Sigmoid colon (tissue), 7 donors: ENCODE data around the gene ANKRD13C. TPM values are rescaled to one million over a fixed set of nuclear protein-coding genes. Genes with fewer than 3 reads are reported as not detected.
"Not testable (repeated sequence)": the region's sequence is repeated elsewhere in the genome, so short reads cannot be mapped to it uniquely, and the experiment has no call there.

Source experiments
- DNase-seq: peaks from one replicate; pipeline ENCODE4 v3.0.0-alpha.2; 2019
- H3K27ac ChIP-seq, 4 donors: fragments of 200-600 bp; sonication (generic); one replicate each; pipeline ENCODE4 v1.5.1; 2016 to 2019; ENCODE audit warnings: mild to moderate bottlenecking in 1 of 4
- H3K27me3 ChIP-seq, 3 donors: fragments of 200-600 bp; sonication (generic); one replicate each; pipeline ENCODE4 v1.5.1; 2019; ENCODE audit warnings: mild to moderate bottlenecking in 1 of 3
- H3K36me3 ChIP-seq, 4 donors: fragments of 200-600 bp; sonication (generic); one replicate each; pipeline ENCODE4 v1.5.1; 2016 to 2019
- H3K4me1 ChIP-seq, 4 donors: fragments of 200-600 bp; sonication (generic); one replicate each; pipeline ENCODE4 v1.5.1; 2017 to 2019
- H3K4me3 ChIP-seq, 4 donors: fragments of 200-600 bp; sonication (generic); one replicate each; pipeline ENCODE4 v1.5.1; 2017 to 2019; ENCODE audit warnings: mild to moderate bottlenecking in 2 of 4, moderate library complexity in 1 of 4
- H3K9me3 ChIP-seq, 4 donors: fragments of 200-600 bp in 3 of 4; sonication (generic) in 3 of 4; one replicate each; pipeline versions ENCODE4 v1.5.1 to v1.6.1; 2013 to 2019
- EP300 ChIP-seq, 4 donors: sonication (generic); formaldehyde crosslinking; IDR thresholded peaks; one replicate each; pipeline ENCODE4 v1.6.1; 2017; ENCODE audit warnings: antibody characterized with exemption in 4 of 4
- POLR2A ChIP-seq, 2 donors: fragments of 450-650 bp; IDR thresholded peaks; one replicate each; pipeline ENCODE4 v1.6.1; 2016; ENCODE audit warnings: antibody characterized with exemption in 2 of 2, mild to moderate bottlenecking in 2 of 2, moderate library complexity in 2 of 2
- POLR2AphosphoS5 ChIP-seq, 4 donors: sonication (generic); formaldehyde crosslinking; IDR thresholded peaks; one replicate each; pipeline ENCODE4 v1.6.1; 2017; ENCODE audit warnings: antibody characterized with exemption in 4 of 4
- WGBS, 2 donors: extraction: QIAGEN DNeasy Blood & Tissue Kit; methylation state at CpG; one replicate each; pipeline ENCODE4 v1.1.7; 2013; 5-methylcytosine and 5-hydroxymethylcytosine counted together
- intact Hi-C: fragments of 100-400 bp; cut with DNase I; formaldehyde crosslinking; loops from one replicate; pipeline ENCODE4 v1.15.1; 2023
- polyA plus RNA-seq, 3 donors: library from polyadenylated mRNA; stranded (reverse); fragments of 200-250 nt; gene quantifications; one replicate each; pipeline ENCODE4 v1.2.3, GENCODE V29; 2013
- total RNA-seq, 4 donors: library from RNA; depleted of rRNA; stranded (reverse); fragments of >200 nt; gene quantifications; one replicate each; pipeline ENCODE4 v1.1.0, GENCODE V29; 2016
- TF ChIP-seq, protein P1 (sequence below), 4 experiments: fragments of 450-650 bp in 3 of 4; fragments of 200-600 bp in 1 of 4; IDR thresholded peaks; one replicate each; pipeline ENCODE4 v1.5.1; 2016 to 2019; ENCODE audit warnings: antibody characterized with exemption in 4 of 4, mild to moderate bottlenecking in 3 of 4, moderate library complexity in 2 of 4
- donor health status: healthy with polysubstance abuse.
- donor health status: Bipolar disorder and iron deficiency.
- donor health status: healthy.

The ANKRD13C gene
- total and polyA plus RNA-seq, 7 donors: 10.6 to 34.2 (median 22.8) TPM

DNA sequence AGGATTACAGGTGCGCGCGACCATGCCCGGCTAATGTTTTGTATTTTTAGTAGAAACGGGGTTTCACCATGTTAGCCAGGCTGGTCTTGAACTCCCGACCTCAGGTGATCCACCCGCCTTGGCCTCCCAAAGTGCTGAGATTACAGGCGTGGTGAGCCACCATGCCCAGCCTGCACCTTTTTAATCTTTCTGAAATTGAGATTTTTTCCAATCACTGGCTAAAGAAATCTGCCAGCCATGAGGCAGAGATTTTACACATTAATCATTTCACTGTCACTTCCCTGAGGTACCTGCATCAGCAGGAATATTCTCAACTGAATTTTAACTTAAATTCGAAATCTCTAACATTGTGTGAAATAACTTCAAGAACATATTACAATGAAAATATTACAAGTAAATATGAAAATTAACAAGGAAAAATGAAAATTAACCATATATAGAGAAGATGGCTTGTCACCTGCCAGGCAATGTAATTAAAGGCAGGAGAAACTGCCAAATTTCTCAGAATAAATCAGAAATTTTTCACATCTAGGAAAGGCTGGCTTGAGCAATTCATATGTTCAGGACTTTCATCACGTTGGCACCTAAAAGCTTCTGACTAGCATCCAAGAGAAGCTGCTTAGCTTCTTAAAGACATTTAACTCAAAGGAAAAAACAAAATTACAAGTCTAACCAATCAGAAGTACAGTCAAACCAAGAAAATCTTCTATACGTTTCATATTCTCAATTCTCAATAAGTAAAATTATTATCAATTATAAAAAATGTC is 5.9 kb downstream of the ANKRD13C start:
- H3K27ac ChIP-seq: no peak overlapping the region
- H3K4me1 ChIP-seq: peaks cover 0 to 51% (median 45%) of the 10 kb centered on the region in 4 donors
- intact Hi-C loops: no loop called here
- TF ChIP-seq POLR2A (IDR thresholded peaks at IDR 0.05): no peak
- TF ChIP-seq POLR2AphosphoS5 (IDR thresholded peaks at IDR 0.05): no peak
- TF ChIP-seq, protein P1, sequence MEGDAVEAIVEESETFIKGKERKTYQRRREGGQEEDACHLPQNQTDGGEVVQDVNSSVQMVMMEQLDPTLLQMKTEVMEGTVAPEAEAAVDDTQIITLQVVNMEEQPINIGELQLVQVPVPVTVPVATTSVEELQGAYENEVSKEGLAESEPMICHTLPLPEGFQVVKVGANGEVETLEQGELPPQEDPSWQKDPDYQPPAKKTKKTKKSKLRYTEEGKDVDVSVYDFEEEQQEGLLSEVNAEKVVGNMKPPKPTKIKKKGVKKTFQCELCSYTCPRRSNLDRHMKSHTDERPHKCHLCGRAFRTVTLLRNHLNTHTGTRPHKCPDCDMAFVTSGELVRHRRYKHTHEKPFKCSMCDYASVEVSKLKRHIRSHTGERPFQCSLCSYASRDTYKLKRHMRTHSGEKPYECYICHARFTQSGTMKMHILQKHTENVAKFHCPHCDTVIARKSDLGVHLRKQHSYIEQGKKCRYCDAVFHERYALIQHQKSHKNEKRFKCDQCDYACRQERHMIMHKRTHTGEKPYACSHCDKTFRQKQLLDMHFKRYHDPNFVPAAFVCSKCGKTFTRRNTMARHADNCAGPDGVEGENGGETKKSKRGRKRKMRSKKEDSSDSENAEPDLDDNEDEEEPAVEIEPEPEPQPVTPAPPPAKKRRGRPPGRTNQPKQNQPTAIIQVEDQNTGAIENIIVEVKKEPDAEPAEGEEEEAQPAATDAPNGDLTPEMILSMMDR (IDR thresholded peaks at IDR 0.05): no peak
- no peak for TF ChIP-seq EP300 (IDR thresholded peaks at IDR 0.05)
- no peaks in the 10 kb centered on the region for H3K36me3 ChIP-seq
- H3K9me3 ChIP-seq: no peaks in the 10 kb centered on the region
- no peak for DNase-seq
- H3K4me3 ChIP-seq: no peak overlapping the region
- no peaks in the 10 kb centered on the region for H3K27me3 ChIP-seq
- WGBS, 2 donors: 83 to 93% methylated on average over 11 of the region's 11 CpGs

DNA sequence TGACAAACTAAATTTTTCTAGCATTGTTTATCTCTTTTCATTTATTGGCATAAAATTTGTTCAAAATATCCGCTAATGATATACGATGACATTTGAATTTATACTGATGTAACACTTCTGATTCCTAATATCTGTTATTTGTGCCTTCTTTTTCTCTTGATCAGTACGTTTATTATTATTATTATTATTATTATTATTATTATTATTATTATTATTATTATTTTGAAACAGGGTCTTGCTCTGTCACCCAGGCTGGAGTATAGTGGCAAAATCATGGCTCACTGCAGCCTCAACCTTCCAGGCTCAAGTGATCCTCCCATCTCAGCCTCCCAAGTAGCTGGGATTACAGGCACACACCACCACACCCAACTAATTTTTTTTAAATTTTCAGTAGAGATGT is 14.9 kb downstream of the ANKRD13C start:
- H3K9me3 ChIP-seq, H3K27ac ChIP-seq, DNase-seq, H3K4me1 ChIP-seq, H3K27me3 ChIP-seq, intact Hi-C loops, H3K4me3 ChIP-seq: not testable (repeated sequence)
- H3K36me3 ChIP-seq: peaks cover 0 to 13% (median 0%) of the 10 kb centered on the region in 4 donors
- WGBS, 2 donors: 97% methylated on average over 3 of the region's 3 CpGs

DNA sequence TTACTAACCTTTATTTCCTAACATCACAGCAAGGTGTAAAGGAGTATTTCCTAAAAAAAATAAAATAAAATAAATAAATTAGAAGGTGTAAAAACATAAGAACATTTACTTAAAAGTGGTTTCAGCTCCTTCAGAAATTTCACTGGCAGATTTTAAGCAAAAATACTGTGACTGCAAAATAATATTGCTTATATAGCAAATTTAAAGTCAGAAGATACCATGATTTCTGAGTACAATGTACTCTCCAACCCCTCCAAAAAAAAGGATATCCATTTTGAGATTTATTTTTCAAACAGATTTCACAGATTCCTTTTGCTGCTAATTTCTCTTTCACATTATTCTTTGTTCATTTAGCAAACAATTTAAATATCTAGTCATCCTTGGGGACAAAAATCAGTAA is 18.5 kb downstream of the ANKRD13C start:
- H3K4me1 ChIP-seq: peaks cover 0 to 10% (median 0%) of the 10 kb centered on the region in 4 donors
- no peaks in the 10 kb centered on the region for H3K27me3 ChIP-seq
- intact Hi-C loops: no loop called here
- no peak overlapping the region for H3K4me3 ChIP-seq
- H3K9me3 ChIP-seq: no peaks in the 10 kb centered on the region
- peaks cover 0 to 21% (median 0%) of the 10 kb centered on the region in 4 donors for H3K36me3 ChIP-seq
- no peak overlapping the region for H3K27ac ChIP-seq
- no peak for TF ChIP-seq EP300 (IDR thresholded peaks at IDR 0.05)
- TF ChIP-seq POLR2AphosphoS5 (IDR thresholded peaks at IDR 0.05): no peak
- no peak for TF ChIP-seq POLR2A (IDR thresholded peaks at IDR 0.05)
- TF ChIP-seq, protein P1 (IDR thresholded peaks at IDR 0.05): no peak
- DNase-seq: no peak

DNA sequence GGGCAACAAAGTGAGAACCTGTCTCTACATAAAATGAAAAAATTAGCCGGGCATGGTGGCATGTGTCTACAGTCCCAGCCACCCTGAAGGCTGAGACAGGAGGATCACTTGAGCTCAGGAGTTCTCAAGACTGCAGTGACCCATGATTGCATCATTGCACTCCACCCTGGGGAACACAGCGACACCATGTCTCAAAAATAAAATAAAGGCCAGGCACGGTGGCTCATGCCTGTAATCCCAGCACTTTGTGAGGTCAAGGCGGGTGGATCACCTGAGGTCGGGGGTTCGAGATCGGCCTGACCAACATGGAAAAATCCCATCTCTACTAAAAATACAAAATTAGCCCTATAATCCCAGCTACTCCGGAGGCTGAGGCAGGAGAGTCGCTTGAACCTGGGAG is 20.1 kb downstream of the ANKRD13C start:
- TF ChIP-seq POLR2A (IDR thresholded peaks at IDR 0.05) (no peak), POLR2AphosphoS5 (IDR thresholded peaks at IDR 0.05) (no peak)
- Histone ChIP-seq H3K27me3 (no peaks in the 10 kb centered on the region), H3K9me3 (no peaks in the 10 kb centered on the region), H3K4me1 (peaks cover 0 to 10% (median 0%) of the 10 kb centered on the region in 4 donors), H3K4me3 (no peak overlapping the region), H3K36me3 (peaks cover 0 to 21% (median 0%) of the 10 kb centered on the region in 4 donors), H3K27ac (no peak overlapping the region)
- DNase-seq: no peak
- WGBS, 2 donors: 96 to 98% methylated on average over 9 of the region's 9 CpGs
- intact Hi-C loops: no loop called here

DNA sequence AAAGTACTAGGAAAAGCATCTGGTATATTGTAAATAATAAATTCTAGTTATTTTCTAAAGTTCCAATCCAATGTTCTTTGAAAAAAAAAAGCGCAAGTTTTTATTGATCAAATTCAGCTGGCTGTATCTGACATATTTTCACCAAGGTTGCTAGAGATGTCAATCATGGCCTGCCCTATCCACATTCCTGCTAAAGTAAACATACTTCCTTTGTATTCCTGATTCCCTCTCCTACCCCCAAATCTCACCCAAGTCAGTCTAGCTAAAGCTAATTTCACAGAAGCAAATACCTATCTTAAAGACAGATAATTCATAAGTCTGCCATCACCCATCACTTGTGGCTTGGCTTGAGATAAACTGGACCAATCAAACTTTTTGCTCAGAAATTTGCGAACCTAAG is 21.3 kb downstream of the ANKRD13C start:
- no peak for DNase-seq
- no peaks in the 10 kb centered on the region for H3K27me3 ChIP-seq
- 97 to 98% methylated on average over 2 of the region's 2 CpGs for WGBS, 2 donors
- peaks cover 0 to 21% (median 0%) of the 10 kb centered on the region in 4 donors for H3K36me3 ChIP-seq
- peaks cover 0 to 10% (median 0%) of the 10 kb centered on the region in 4 donors for H3K4me1 ChIP-seq
- intact Hi-C loops: no loop called here
- no peak overlapping the region for H3K4me3 ChIP-seq
- TF ChIP-seq, protein P1 (IDR thresholded peaks at IDR 0.05): no peak
- no peak for TF ChIP-seq EP300 (IDR thresholded peaks at IDR 0.05)
- no peak for TF ChIP-seq POLR2A (IDR thresholded peaks at IDR 0.05)
- TF ChIP-seq POLR2AphosphoS5 (IDR thresholded peaks at IDR 0.05): no peak
- no peak overlapping the region for H3K27ac ChIP-seq
- H3K9me3 ChIP-seq: no peaks in the 10 kb centered on the region

DNA sequence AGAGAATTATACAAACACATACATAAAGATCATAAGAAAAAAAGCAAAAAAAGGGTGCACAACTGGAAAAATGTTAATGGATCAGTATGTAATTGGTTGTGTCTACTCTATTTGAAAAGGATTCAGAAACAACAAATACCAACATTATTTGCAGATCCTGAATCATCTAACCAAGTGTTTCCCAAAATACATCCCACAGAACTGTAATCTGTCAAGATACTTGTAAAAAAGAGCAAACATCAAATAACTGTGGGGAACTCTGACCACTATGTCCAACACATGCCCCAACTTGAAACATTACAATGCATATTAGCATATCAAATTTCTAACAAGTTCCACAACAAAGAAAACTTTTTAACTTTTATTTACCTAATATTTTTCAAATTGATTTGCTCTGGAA is 22.6 kb downstream of the ANKRD13C start:
- H3K4me3 ChIP-seq: no peak overlapping the region
- DNase-seq: no peak
- H3K9me3 ChIP-seq: no peaks in the 10 kb centered on the region
- no peaks in the 10 kb centered on the region for H3K27me3 ChIP-seq
- H3K4me1 ChIP-seq: peaks cover 0 to 10% (median 0%) of the 10 kb centered on the region in 4 donors
- H3K27ac ChIP-seq: no peak overlapping the region
- TF ChIP-seq, protein P1 (IDR thresholded peaks at IDR 0.05): no peak
- TF ChIP-seq POLR2AphosphoS5 (IDR thresholded peaks at IDR 0.05) (no peak), POLR2A (IDR thresholded peaks at IDR 0.05) (no peak), EP300 (IDR thresholded peaks at IDR 0.05) (no peak)
- H3K36me3 ChIP-seq: peaks cover 0 to 14% (median 0%) of the 10 kb centered on the region in 4 donors
- intact Hi-C loops: no loop called here
